ENCODE measurements around the gene SLC4A11.

Gene SLC4A11

DNA sequence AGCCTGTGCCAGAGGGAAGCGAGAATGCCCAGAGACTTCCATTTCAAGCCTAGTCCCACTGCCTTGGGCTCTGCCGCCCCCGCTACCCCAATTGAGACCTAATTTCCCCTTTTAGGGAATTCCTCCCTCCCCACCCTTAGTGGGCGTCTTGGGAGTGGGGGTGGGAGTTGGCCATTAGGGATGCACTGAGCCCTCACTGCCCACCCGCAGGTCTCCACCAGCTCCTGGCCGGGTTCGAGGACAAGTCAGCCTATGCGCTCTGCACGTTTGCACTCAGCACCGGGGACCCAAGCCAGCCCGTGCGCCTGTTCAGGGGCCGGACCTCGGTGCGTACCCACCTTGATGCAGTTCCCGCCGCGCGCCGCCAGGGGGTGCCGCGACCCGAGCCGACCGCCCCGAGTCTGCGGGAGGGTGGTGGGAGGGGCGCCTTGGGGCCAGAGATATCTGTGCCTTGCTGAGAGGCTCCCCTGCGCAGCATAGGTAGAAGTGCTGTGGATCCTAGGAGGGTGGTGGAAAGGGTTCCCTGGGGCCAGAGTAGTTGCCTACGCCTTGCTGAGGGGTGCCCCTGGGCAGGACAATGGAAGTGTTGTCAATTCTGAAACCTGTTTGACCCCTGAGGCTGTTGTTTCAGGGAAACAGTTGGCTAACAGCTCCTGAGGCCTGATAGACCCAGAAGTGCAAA is 20.5 kb downstream of the SLC4A11 start:
- TF ChIP-seq RAD21 (IDR thresholded peaks at IDR 0.05; ENCODE audit: low read depth), result peak; percentile 32; the same call in 1 of the 2 replicates
- TF ChIP-seq FOXM1 (IDR thresholded peaks at IDR 0.05; ENCODE audit: borderline replicate concordance, low read depth), result no peak

DNA sequence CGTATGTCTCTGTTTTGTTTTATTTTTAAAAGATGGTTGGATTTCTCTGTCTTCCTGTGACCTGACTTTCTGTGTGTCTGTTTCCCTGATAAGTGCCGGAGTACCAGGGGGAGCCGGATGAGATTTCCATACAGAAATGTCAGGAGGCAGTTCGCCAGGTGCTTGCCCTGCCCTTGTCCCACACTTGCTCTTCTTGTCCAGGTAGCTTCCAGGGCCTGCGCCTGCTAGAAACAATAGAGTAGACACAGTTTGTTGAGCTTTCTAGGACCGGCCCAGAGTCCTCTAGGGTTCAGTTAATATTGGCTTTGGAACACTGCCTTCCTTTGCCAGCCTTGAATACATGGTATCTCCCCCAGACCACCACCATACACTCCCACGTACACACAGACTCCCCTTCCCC is 25.8 kb downstream of the SLC4A11 start:
- no peak for TF ChIP-seq TCF12 (IDR thresholded peaks at IDR 0.05; ENCODE audit: low read depth)
- TF ChIP-seq, protein P1, sequence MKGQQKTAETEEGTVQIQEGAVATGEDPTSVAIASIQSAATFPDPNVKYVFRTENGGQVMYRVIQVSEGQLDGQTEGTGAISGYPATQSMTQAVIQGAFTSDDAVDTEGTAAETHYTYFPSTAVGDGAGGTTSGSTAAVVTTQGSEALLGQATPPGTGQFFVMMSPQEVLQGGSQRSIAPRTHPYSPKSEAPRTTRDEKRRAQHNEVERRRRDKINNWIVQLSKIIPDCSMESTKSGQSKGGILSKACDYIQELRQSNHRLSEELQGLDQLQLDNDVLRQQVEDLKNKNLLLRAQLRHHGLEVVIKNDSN (IDR thresholded peaks at IDR 0.05), result no peak
- TF ChIP-seq, protein P2, sequence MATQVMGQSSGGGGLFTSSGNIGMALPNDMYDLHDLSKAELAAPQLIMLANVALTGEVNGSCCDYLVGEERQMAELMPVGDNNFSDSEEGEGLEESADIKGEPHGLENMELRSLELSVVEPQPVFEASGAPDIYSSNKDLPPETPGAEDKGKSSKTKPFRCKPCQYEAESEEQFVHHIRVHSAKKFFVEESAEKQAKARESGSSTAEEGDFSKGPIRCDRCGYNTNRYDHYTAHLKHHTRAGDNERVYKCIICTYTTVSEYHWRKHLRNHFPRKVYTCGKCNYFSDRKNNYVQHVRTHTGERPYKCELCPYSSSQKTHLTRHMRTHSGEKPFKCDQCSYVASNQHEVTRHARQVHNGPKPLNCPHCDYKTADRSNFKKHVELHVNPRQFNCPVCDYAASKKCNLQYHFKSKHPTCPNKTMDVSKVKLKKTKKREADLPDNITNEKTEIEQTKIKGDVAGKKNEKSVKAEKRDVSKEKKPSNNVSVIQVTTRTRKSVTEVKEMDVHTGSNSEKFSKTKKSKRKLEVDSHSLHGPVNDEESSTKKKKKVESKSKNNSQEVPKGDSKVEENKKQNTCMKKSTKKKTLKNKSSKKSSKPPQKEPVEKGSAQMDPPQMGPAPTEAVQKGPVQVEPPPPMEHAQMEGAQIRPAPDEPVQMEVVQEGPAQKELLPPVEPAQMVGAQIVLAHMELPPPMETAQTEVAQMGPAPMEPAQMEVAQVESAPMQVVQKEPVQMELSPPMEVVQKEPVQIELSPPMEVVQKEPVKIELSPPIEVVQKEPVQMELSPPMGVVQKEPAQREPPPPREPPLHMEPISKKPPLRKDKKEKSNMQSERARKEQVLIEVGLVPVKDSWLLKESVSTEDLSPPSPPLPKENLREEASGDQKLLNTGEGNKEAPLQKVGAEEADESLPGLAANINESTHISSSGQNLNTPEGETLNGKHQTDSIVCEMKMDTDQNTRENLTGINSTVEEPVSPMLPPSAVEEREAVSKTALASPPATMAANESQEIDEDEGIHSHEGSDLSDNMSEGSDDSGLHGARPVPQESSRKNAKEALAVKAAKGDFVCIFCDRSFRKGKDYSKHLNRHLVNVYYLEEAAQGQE (IDR thresholded peaks at IDR 0.05; ENCODE audit: low read depth), result no peak
- no peak for TF ChIP-seq CEBPB (IDR thresholded peaks at IDR 0.05)
- TF ChIP-seq CREB1 (IDR thresholded peaks at IDR 0.05; ENCODE audit: low read depth), result no peak
- TF ChIP-seq FOXM1 (IDR thresholded peaks at IDR 0.05; ENCODE audit: borderline replicate concordance, low read depth), result no peak
- TF ChIP-seq ZBTB7A (IDR thresholded peaks at IDR 0.05; ENCODE audit: low read depth), result no peak

DNA sequence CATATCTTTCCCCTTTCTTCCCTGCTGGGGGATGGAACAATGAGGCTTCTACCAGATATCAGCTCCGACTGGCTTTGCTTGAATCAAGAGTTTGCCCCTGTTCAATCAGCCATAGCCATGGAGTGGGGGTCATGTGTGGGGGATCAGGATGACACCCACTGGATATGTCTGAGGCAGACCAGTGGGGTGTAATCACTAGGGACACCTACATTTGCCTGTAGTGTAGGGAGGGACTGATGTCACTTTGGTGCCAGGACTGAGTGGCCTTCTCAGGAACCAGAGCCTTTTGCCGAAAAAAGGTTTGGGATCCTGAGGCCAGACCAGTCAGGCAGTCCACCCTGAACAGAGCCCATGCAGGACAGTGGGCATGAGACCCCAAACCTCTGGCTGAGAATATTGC is 28.6 kb downstream of the SLC4A11 start:
- TF ChIP-seq, protein P3, sequence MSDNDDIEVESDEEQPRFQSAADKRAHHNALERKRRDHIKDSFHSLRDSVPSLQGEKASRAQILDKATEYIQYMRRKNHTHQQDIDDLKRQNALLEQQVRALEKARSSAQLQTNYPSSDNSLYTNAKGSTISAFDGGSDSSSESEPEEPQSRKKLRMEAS (IDR thresholded peaks at IDR 0.05), result no peak
- TF ChIP-seq ZBTB7A (IDR thresholded peaks at IDR 0.05; ENCODE audit: low read depth), result no peak
- TF ChIP-seq EGR1 (IDR thresholded peaks at IDR 0.05), result no peak
- TF ChIP-seq, protein P1 (IDR thresholded peaks at IDR 0.05), result no peak
- TF ChIP-seq TAF1 (IDR thresholded peaks at IDR 0.05; ENCODE audit: low read depth), result no peak
- TF ChIP-seq TCF12 (IDR thresholded peaks at IDR 0.05; ENCODE audit: low read depth), result no peak
- no peak for TF ChIP-seq EP300 (IDR thresholded peaks at IDR 0.05; ENCODE audit: borderline replicate concordance)
- TF ChIP-seq, protein P2 (IDR thresholded peaks at IDR 0.05; ENCODE audit: low read depth), result no peak
- no peak for TF ChIP-seq YY1 (IDR thresholded peaks at IDR 0.05; ENCODE audit: low read depth)
- no peak for TF ChIP-seq TEAD4 (IDR thresholded peaks at IDR 0.05)
- TF ChIP-seq RAD21 (IDR thresholded peaks at IDR 0.05; ENCODE audit: low read depth), result no peak
- no peak for TF ChIP-seq NFIC (IDR thresholded peaks at IDR 0.05)
- TF ChIP-seq FOXM1 (IDR thresholded peaks at IDR 0.05; ENCODE audit: borderline replicate concordance, low read depth), result no peak
- TF ChIP-seq CEBPB (IDR thresholded peaks at IDR 0.05), result no peak
- no peak for TF ChIP-seq CREB1 (IDR thresholded peaks at IDR 0.05; ENCODE audit: low read depth)

DNA sequence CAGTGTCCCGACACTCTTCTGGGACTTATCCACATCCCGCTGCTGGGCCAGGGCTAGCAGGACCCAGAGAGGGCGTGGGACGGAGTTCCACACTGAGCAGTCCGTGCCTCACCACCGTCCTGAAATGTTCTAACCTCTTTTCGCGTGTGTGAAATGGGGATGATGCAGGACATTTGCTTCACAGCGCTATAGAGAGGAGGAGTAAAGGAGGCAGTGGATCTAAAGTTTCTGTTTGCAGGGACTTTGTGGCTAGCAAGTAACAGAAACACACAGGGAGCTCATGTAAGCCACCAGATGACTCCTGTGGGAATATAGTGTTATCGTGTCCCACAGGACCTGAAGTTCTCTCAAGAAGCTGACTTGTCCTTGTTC is 29.1 kb downstream of the SLC4A11 start:
- TF ChIP-seq, protein P1 (IDR thresholded peaks at IDR 0.05), result no peak
- TF ChIP-seq EGR1 (IDR thresholded peaks at IDR 0.05), result no peak
- TF ChIP-seq EP300 (IDR thresholded peaks at IDR 0.05; ENCODE audit: borderline replicate concordance), result no peak
- TF ChIP-seq FOXM1 (IDR thresholded peaks at IDR 0.05; ENCODE audit: borderline replicate concordance, low read depth), result no peak
- TF ChIP-seq, protein P2 (IDR thresholded peaks at IDR 0.05; ENCODE audit: low read depth), result no peak
- no peak for TF ChIP-seq TAF1 (IDR thresholded peaks at IDR 0.05; ENCODE audit: low read depth)
- TF ChIP-seq ZBTB7A (IDR thresholded peaks at IDR 0.05; ENCODE audit: low read depth), result no peak
